ENCODE results near the gene CEP112. TPM values are rescaled to one million over a fixed set of nuclear protein-coding genes. Genes with fewer than 3 reads are reported as not detected.

Gene CEP112
- total and polyA plus RNA-seq, 7 donors = 4.5 to 19.4 (median 9.7) TPM

- no peak overlapping the region for H3K4me3 ChIP-seq
- H3K27ac ChIP-seq = no peak overlapping the region
- WGBS, 3 donors = 95 to 97% (median 96%) methylated on average over 4 of the region's 4 CpGs
- H3K36me3 ChIP-seq (ENCODE audit: insufficient read depth in 1 of 2, low read depth in 1 of 2) = no peaks in the 10 kb centered on the region
- H3K9me3 ChIP-seq = no peaks in the 10 kb centered on the region
- DNase-seq = no peak
- H3K27me3 ChIP-seq (ENCODE audit: insufficient read depth in 3 of 3, low read length in 2 of 3) = no peaks in the 10 kb centered on the region
- no peak for TF ChIP-seq CTCF (IDR thresholded peaks at IDR 0.05)
- intact Hi-C loops (cut with DNase I) = loop anchor here in 1 of 2 donors (10.0 kb wide), 2 partner anchors 195 to 305 kb away; partner anchors contain the start of gene AXIN2
- ATAC-seq = no peak
- H3K4me1 ChIP-seq = no peaks in the 10 kb centered on the region
Measured at GRCh38 chr17:65759532-65759931, 432.4 kb downstream of the CEP112 start.

- Histone ChIP-seq H3K4me1 (no peaks in the 10 kb centered on the region), H3K27me3 (ENCODE audit: insufficient read depth in 3 of 3, low read length in 2 of 3) (no peaks in the 10 kb centered on the region), H3K27ac (no peak overlapping the region), H3K9me3 (no peaks in the 10 kb centered on the region), H3K36me3 (ENCODE audit: insufficient read depth in 1 of 2, low read depth in 1 of 2) (no peaks in the 10 kb centered on the region), H3K4me3 (no peak overlapping the region)
- TF ChIP-seq CTCF (IDR thresholded peaks at IDR 0.05) = no peak
- ATAC-seq (no peak), DNase-seq (no peak)
- intact Hi-C loops (cut with DNase I) = loop anchor here in 1 of 2 donors (10.0 kb wide), 2 partner anchors 192 to 302 kb away; partner anchors contain the start of gene AXIN2
Measured at GRCh38 chr17:65756760-65757159, 435.2 kb downstream of the CEP112 start.

- Histone ChIP-seq H3K27ac (no peak overlapping the region), H3K27me3 (ENCODE audit: insufficient read depth in 3 of 3, low read length in 2 of 3) (no peaks in the 10 kb centered on the region), H3K4me1 (peaks cover 8% of the 10 kb centered on the region), H3K9me3 (no peaks in the 10 kb centered on the region), H3K36me3 (ENCODE audit: insufficient read depth in 1 of 2, low read depth in 1 of 2) (no peaks in the 10 kb centered on the region), H3K4me3 (no peak overlapping the region)
- ATAC-seq (no peak), DNase-seq (no peak)
- no peak for TF ChIP-seq CTCF (IDR thresholded peaks at IDR 0.05)
- intact Hi-C loops (cut with DNase I) = loop anchor here in 1 of 2 donors (10.0 kb wide), 2 partner anchors 191 to 301 kb away; partner anchors contain the start of gene AXIN2
Measured at GRCh38 chr17:65755799-65756198, 436.1 kb downstream of the CEP112 start.

GRCh38 chr17:65754630-65755029, 437.3 kb downstream of the CEP112 start:
- Histone ChIP-seq H3K9me3 (no peaks in the 10 kb centered on the region), H3K27ac (no peak overlapping the region), H3K36me3 (ENCODE audit: insufficient read depth in 1 of 2, low read depth in 1 of 2) (no peaks in the 10 kb centered on the region), H3K27me3 (ENCODE audit: insufficient read depth in 3 of 3, low read length in 2 of 3) (no peaks in the 10 kb centered on the region), H3K4me3 (no peak overlapping the region), H3K4me1 (peaks cover 13% of the 10 kb centered on the region)
- no peak for TF ChIP-seq CTCF (IDR thresholded peaks at IDR 0.05)
- intact Hi-C loops (cut with DNase I) = loop anchor here in 1 of 2 donors (10.0 kb wide), 2 partner anchors 190 to 300 kb away; partner anchors contain the start of gene AXIN2
- DNase-seq (no peak), ATAC-seq (no peak)
- WGBS, 3 donors = 96 to 98% (median 97%) methylated on average over 7 of the region's 7 CpGs

GRCh38 chr17:65754081-65754480, 437.9 kb downstream of the CEP112 start:
- WGBS, 3 donors = 95 to 99% (median 97%) methylated on average over 2 of the region's 2 CpGs
- Histone ChIP-seq H3K36me3 (ENCODE audit: insufficient read depth in 1 of 2, low read depth in 1 of 2) (no peaks in the 10 kb centered on the region), H3K27ac (no peak overlapping the region), H3K9me3 (no peaks in the 10 kb centered on the region), H3K4me1 (peaks cover 13% of the 10 kb centered on the region), H3K4me3 (no peak overlapping the region), H3K27me3 (ENCODE audit: insufficient read depth in 3 of 3, low read length in 2 of 3) (no peaks in the 10 kb centered on the region)
- intact Hi-C loops (cut with DNase I) = loop anchor here in 1 of 2 donors (10.0 kb wide), 2 partner anchors 189 to 299 kb away; partner anchors contain the start of gene AXIN2
- no peak for ATAC-seq
- DNase-seq = no peak
- TF ChIP-seq CTCF (IDR thresholded peaks at IDR 0.05) = no peak
